Epithelial cell of prostate (primary cell): ENCODE data around the gene ZNF324.

Experiments
- DNase-seq: peaks from one replicate; pipeline ENCODE4 v3.0.0-alpha.2; 2011; ENCODE audit warnings: low read depth, low spot score
- H3K27ac ChIP-seq: fragments of 450-650 bp; 2 replicates; pipeline ENCODE4 v1.5.1; 2017; ENCODE audit warnings: mild to moderate bottlenecking

Gene ZNF324

DNA sequence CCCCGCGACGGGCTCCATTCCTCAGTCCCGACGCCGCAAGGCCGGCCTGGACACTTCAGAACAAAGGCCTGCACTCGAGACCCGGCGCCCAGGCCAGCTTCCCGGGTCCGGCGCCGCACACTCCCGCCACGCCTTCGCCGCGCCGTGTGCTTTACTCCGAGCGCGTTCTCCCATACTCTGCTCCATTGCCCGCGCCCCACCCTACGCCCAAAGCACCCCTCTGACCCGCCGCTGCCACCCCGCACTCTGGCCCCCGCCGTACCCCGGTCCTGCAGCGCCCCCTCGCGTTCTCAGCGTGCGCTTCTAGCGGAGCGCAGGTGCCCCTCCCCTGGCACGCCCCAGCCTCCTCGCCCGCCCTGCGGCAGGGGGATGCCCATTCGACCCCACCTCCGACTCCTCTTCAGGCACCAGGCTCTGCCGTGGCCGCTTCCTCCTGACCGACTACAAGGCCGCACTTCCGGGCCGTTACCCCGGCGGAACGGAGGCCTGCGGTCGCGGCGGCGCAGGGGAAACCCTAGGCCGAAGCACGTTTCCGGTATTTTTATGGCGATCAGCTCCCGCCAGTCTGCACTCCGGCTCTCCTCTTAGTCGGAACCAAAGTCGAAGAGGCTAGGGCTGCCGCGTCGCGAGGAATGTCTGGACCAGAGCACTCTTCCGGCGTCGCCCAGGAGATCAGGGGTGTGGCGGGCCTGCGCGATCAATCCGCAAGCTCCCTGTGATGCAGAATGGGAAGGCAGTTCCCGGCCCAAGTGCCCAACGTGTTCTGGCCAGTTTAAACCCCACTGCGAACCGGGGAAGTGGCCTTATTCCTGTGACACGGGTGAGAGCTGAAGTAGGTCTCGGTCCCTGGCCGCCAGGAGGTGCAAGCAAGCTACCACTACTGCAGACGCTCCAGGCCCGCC, 52.7 kb downstream of the ZNF324 start, which contains the start of gene ZBTB45:
ZBTB45 (minus strand) TSS at position 456 of the 902 bp plus-strand sequence. CDS start 2,137 bp downstream, outside the sequence.
- DNase-seq = peak; percentile 84
- H3K27ac ChIP-seq = peak within 1 kb of the TSS; percentile 95

- H3K27ac ChIP-seq = peak overlapping the region; percentile 95
- no peak for DNase-seq
Observed at GRCh38 chr19:58520257-58520599, 53.3 kb downstream of the ZNF324 start.

- DNase-seq = no peak
- peak overlapping the region; percentile 95 for H3K27ac ChIP-seq
Observed at GRCh38 chr19:58521651-58522050, 54.8 kb downstream of the ZNF324 start.

- no peak overlapping the region for H3K27ac ChIP-seq
Observed at GRCh38 chr19:58522709-58523108, 55.8 kb downstream of the ZNF324 start.

More at GRCh38 chr19:58522709-58523108, 55.8 kb downstream of the ZNF324 start:
- DNase-seq = no peak
